Measurements from ENCODE around the gene FKBP4.

DNA sequence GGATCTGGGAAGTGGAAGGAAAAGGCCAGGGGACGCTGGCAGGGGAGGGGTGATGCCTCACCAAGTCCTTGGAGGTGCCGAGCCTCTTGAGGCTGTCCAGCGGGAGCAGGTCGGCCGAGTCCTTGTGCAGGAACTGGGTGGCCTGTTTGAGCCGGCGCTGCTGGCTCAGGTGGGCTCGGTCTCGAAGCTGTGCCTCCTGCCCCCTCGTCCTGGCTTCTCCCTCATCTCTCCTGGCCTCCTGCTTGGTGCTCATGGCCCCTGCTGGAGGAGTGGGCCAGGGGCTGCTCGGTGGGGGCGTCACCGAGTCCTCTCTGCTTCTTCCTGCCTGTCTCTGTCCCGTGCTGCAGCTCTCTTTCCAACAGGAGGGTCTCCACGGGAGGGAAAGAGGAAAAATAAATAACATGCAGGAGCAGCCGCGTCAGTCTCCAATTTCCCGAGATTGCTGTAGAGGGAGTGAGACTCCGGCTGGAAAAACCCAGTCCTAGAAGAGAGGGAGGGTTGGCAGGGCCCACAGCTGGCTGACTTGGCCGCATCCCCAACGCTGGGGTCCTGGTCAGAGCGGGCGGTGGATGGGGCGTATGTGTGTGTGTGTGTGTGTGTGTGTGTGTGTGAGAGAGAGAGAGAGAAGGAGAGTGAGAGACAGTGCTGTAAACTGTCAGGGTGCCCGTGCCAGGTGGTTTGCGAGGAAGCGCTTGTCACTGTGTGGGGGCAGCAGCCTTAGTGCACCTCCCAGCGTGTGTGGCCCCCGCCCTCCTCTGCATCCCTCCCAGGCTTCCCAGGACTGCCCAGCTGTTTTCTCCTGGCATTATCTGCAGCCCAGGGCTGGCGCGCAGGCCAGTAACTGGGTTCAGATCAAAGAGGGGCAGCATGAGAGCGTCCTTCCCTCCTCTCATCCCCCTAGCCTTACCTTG lies 40.1 kb downstream of the FKBP4 start, which contains the start of gene NRIP2:
- TF ChIP-seq ELF4 (IDR thresholded peaks at IDR 0.05), result no peak
- TF ChIP-seq BHLHE40 (IDR thresholded peaks at IDR 0.05; ENCODE audit: borderline replicate concordance), result no peak
- TF ChIP-seq SP1 (IDR thresholded peaks at IDR 0.05), result no peak
- TF ChIP-seq FOXA1 (IDR thresholded peaks at IDR 0.05), result no peak
- no peak for TF ChIP-seq SUZ12 (IDR thresholded peaks at IDR 0.05)
- no peak for TF ChIP-seq ZNF384 (IDR thresholded peaks at IDR 0.05)
- TF ChIP-seq TARDBP (IDR thresholded peaks at IDR 0.05), result no peak
- TF ChIP-seq L3MBTL2 (conservative IDR thresholded peaks at IDR 0.05), result no peak
- TF ChIP-seq HDGF (IDR thresholded peaks at IDR 0.05; ENCODE audit: borderline replicate concordance), result no peak
- TF ChIP-seq LEF1 (IDR thresholded peaks at IDR 0.05; ENCODE audit: borderline replicate concordance), result no peak
- no peak for TF ChIP-seq FOXM1 (IDR thresholded peaks at IDR 0.05; ENCODE audit: borderline replicate concordance)
- TF ChIP-seq, protein P1, sequence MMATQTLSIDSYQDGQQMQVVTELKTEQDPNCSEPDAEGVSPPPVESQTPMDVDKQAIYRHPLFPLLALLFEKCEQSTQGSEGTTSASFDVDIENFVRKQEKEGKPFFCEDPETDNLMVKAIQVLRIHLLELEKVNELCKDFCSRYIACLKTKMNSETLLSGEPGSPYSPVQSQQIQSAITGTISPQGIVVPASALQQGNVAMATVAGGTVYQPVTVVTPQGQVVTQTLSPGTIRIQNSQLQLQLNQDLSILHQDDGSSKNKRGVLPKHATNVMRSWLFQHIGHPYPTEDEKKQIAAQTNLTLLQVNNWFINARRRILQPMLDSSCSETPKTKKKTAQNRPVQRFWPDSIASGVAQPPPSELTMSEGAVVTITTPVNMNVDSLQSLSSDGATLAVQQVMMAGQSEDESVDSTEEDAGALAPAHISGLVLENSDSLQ (IDR thresholded peaks at IDR 0.05), result no peak

All from HEK293T (cell line).